NCI-H345 (cell line): Measurements from ENCODE around the gene PLCD3.
A peak's percentile ranks its signal among the peaks of the same experiment; 100 is the strongest.

Experiments
- DNase-seq: peaks from one replicate; lab custom pipeline; 2025; lab: John Stamatoyannopoulos, UW

The PLCD3 gene

GRCh38 chr17:45132320-45132571, at the start of gene PLCD3:
PLCD3 (minus strand) TSS chr17:45132515; CDS start chr17:45132410, 105 bp downstream.
- no peak for DNase-seq

GRCh38 chr17:45177563-45177962, 45.2 kb upstream of the PLCD3 start:
- DNase-seq, result no peak

- DNase-seq, result no peak
Observed at GRCh38 chr17:45175759-45176115, 43.4 kb upstream of the PLCD3 start.

GRCh38 chr17:45172541-45173286, 40.4 kb upstream of the PLCD3 start:
- DNase-seq, result no peak

GRCh38 chr17:45172232-45172540, 39.9 kb upstream of the PLCD3 start:
- no peak for DNase-seq

- no peak for DNase-seq
Observed at GRCh38 chr17:45171338-45172231, 39.3 kb upstream of the PLCD3 start.

GRCh38 chr17:45170931-45171337, 38.6 kb upstream of the PLCD3 start:
- no peak for DNase-seq

- DNase-seq, result no peak
Observed at GRCh38 chr17:45170280-45170930, 38.1 kb upstream of the PLCD3 start.

GRCh38 chr17:45168991-45169752, 36.9 kb upstream of the PLCD3 start:
- DNase-seq, result no peak

GRCh38 chr17:45164734-45165269, 32.5 kb upstream of the PLCD3 start:
- DNase-seq, result no peak

- DNase-seq, result no peak
Observed at GRCh38 chr17:45162025-45162687, 29.8 kb upstream of the PLCD3 start.

- DNase-seq, result peak; percentile 100
Observed at GRCh38 chr17:45161288-45162024, 29.1 kb upstream of the PLCD3 start, which contains the start of gene HEXIM2. HEXIM2 (plus strand) TSS chr17:45161875; CDS start chr17:45162794, 919 bp downstream.

GRCh38 chr17:45160447-45161287, 28.4 kb upstream of the PLCD3 start:
- DNase-seq, result peak; percentile 53

- no peak for DNase-seq
Observed at GRCh38 chr17:45156242-45156641, 23.9 kb upstream of the PLCD3 start.

GRCh38 chr17:45155483-45155882, 23.2 kb upstream of the PLCD3 start:
- no peak for DNase-seq

- no peak for DNase-seq
Observed at GRCh38 chr17:45155029-45155428, 22.7 kb upstream of the PLCD3 start.

- no peak for DNase-seq
Observed at GRCh38 chr17:45150911-45151809, 18.8 kb upstream of the PLCD3 start.
